HG02610 (cell line): Measurements from ENCODE around the gene ST8SIA2.

Experiments used
- ATAC-seq: cut with Tn5 transposase; IDR thresholded peaks from one replicate; pipeline ENCODE4 v1.9.1; 2021; ENCODE audit warnings: mild to moderate bottlenecking, moderate library complexity; ENCODE audit not compliant: unreplicated experiment

The ST8SIA2 gene

GRCh38 chr15:92430069-92430440 is 36.4 kb downstream of the ST8SIA2 start:
- no peak for ATAC-seq

- no peak for ATAC-seq
These were observed 41.5 kb downstream of the ST8SIA2 start for GRCh38 chr15:92435145-92435544.

GRCh38 chr15:92438471-92438870 is 44.8 kb downstream of the ST8SIA2 start:
- ATAC-seq, result no peak

- ATAC-seq, result no peak
These were observed 49.7 kb downstream of the ST8SIA2 start for GRCh38 chr15:92443381-92443780.

- no peak for ATAC-seq
These were observed 51.0 kb downstream of the ST8SIA2 start for GRCh38 chr15:92444631-92445030.

- no peak for ATAC-seq
These were observed 54.7 kb downstream of the ST8SIA2 start for GRCh38 chr15:92448370-92448769.

GRCh38 chr15:92449476-92449875 is 55.8 kb downstream of the ST8SIA2 start:
- ATAC-seq, result no peak

GRCh38 chr15:92451225-92451825 is 57.6 kb downstream of the ST8SIA2 start:
- no peak for ATAC-seq

GRCh38 chr15:92452143-92452542 is 58.5 kb downstream of the ST8SIA2 start:
- ATAC-seq, result no peak

GRCh38 chr15:92453607-92454006 is 59.9 kb downstream of the ST8SIA2 start:
- ATAC-seq, result no peak

GRCh38 chr15:92454555-92455105 is 60.9 kb downstream of the ST8SIA2 start:
- ATAC-seq, result no peak

GRCh38 chr15:92455271-92455670 is 61.6 kb downstream of the ST8SIA2 start:
- ATAC-seq, result no peak

- no peak for ATAC-seq
These were observed 63.9 kb downstream of the ST8SIA2 start for GRCh38 chr15:92457471-92458041.

- no peak for ATAC-seq
These were observed 66.3 kb downstream of the ST8SIA2 start for GRCh38 chr15:92460023-92460422.

GRCh38 chr15:92462424-92463125 is 68.9 kb downstream of the ST8SIA2 start:
- ATAC-seq, result no peak

GRCh38 chr15:92463352-92463751 is 69.7 kb downstream of the ST8SIA2 start:
- ATAC-seq, result no peak

GRCh38 chr15:92463826-92464225 is 70.1 kb downstream of the ST8SIA2 start:
- no peak for ATAC-seq

- ATAC-seq, result no peak
These were observed 73.2 kb downstream of the ST8SIA2 start for GRCh38 chr15:92466834-92467233.

GRCh38 chr15:92467245-92467644 is 73.6 kb downstream of the ST8SIA2 start:
- no peak for ATAC-seq

- no peak for ATAC-seq
These were observed 75.3 kb downstream of the ST8SIA2 start for GRCh38 chr15:92468991-92469390.

- ATAC-seq, result no peak
These were observed 77.6 kb downstream of the ST8SIA2 start for GRCh38 chr15:92471288-92471687.

- no peak for ATAC-seq
These were observed 80.1 kb downstream of the ST8SIA2 start for GRCh38 chr15:92473756-92474155.
